Activated T-helper 9 cell treated with anti-CD3 and anti-CD28 coated beads, Interleukin-2, amount 50 U/mL, for 16 hours (primary cell): Measurements from ENCODE around the gene NT5E.
A peak's percentile ranks its signal among the peaks of the same experiment; 100 is the strongest.

ENCODE experiments used
- DNase-seq: peaks from one replicate; pipeline ENCODE4 v3.0.0-alpha.2; 2020; ENCODE audit warnings: low read depth

NT5E gene

DNA sequence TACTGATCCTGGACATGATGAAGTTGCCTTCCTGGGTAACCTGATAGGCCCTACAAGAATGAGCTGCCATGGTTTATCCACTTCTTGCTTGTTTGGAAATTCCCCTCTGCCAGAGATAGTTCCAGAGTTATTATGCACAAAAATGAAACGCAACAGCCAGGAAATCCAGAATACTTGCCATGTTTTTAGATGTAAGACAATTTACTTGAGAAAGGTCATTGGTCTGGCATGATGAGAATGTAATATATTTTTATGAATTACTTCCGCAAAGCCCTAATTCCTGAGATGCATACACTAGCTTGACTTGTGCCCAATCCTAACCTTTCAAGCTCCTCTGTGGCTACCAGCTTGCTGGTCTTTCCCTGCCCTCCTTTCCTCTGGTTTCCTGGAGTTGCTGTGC is 27.9 kb upstream of the NT5E start:
- DNase-seq: no peak

DNA sequence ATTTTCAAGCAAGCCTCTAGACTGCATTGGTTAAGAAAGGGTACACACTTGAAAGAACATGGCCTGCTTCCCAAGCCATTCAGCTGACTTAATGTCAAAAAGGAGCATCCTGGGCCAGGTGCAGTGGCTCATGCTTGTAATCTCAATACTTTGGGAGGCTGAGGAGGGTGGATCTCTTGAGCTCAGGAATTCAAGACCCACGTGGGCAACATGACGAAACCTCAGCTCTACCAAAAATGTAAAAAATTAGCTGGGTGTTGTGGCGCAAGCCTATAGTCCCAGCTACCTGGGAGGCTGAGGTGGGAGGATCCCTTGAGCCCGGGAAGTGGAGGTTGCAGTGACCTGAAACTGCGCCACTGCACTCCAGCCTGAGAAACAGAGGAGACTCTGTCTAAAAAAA is 26.9 kb upstream of the NT5E start:
- no peak for DNase-seq

DNA sequence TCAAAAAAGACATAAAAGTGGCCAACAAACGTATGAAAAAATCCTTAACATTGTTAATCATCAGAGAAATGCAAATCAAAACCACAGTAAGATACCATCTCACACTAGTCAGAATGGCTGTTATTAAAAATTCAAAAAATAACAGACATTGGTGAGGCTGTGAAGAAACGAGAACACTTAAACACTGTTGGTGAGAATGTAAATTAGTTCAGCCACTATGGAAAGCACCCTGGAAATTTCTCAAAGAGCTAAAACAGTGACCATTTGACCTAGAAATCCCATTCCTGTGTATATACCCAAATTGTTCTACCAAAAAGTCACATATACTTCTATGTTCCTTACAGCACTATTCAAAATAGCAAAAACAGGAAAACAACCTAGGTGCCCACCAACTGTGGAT is 24.9 kb upstream of the NT5E start:
- DNase-seq: no peak

DNA sequence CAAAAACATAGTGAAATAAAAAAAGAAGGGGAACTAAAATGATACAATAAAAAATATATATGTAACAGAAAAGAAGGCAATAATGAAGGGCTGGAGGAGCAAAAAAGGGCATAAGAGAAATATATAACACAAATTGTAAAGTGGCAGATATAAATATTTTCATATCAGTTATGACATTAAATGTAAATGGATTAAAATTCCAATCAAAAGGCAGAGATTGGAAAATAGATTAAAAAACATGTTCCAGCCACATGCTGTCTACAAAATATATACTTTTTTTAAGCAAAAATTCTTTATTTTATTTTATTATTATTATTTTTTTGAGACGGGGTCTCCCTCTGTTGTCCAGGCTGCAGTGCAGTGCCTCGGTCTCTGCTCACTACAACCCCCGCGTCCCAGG is 23.9 kb upstream of the NT5E start:
- no peak for DNase-seq

DNA sequence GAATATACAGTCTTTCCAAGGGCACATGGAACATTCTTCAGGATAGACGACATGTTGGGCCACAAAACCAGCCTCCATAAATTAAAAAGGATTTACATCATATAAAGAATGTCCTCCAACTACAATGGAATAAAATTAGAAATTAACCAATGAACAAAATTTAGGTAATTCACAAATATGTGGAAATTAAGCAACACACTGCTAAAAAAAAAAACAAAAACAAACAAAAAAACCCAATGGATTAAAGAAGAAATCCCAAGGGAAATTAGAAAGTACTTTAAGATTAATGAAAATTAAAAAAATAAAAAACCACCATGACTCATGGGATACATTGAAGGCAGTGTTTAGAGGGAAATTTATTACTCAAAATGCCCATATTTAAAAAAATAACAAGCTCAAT is 21.4 kb upstream of the NT5E start:
- DNase-seq: no peak

DNA sequence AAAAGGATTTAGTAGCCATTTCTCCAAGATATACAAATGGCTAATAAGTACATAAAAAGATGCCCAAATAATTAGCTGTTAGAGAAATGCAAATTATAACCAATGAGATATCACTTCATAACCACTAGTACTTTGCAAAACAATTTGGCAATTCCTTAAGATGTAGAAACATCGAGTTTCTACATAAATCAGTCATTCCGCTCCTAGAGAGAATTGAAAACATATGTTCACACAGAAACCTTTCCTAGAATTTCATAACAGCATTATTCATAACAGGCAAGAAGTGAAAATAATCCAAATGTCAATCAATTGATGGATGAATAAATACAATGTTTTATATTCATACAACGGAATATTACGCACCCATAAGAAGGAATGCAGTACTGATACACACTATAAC is 20.5 kb upstream of the NT5E start:
- DNase-seq: no peak

DNA sequence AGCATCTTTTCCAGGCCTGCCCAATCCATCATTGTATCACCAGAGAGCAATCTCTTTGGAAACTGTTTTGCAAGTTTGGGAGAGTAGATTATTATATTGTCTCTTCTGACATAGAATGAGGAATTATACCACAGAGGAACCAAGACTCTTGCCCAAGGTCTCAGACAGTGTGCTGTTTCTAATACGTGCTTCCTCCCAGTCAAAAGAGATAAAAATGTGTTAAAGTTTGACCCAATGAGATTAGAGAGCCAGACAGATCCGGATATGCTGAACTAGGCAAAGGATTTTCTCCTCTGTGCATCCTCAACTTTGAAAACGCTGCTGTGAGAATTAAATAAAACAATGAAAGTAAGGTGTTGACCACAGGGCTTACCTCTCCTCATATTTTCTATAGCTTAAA is 18.6 kb upstream of the NT5E start:
- DNase-seq: no peak

DNA sequence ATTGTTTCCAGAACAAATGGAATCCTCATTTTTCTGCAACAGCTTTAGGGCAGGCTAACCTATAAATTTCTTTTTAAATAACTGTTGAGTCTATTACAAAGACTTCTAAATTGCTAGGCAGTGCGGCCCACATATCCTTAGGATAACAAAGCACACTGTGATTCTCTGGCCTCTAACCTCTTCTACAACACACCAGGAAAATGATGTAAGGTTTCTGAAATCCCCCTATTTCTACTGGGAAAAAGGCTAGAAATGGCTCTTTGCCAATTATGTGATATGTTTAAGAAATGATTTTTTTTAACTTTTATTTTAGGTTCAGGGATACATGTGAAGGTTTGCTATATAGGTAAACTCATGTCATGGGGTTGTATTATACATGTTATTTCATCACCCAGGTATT is 17.3 kb upstream of the NT5E start:
- DNase-seq: no peak

DNA sequence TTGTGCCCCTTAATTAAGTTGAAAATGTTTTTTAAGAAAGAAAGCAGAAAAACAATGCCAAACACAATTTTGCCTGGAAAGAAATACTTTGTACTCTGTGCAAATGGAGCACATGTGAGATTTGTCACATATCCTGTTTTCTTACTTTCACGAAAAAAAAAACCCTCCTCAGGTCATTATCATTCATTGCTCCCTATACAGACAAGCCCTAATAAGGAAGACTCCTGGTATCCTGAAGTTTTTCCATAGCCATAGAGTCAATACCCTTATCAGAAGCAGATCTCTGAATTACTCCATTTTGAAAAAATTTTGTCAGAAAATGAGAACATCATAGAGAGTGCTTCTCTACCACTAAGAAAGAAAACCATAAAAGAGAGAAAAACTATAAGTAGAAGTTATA is 14.0 kb upstream of the NT5E start:
- DNase-seq: no peak

DNA sequence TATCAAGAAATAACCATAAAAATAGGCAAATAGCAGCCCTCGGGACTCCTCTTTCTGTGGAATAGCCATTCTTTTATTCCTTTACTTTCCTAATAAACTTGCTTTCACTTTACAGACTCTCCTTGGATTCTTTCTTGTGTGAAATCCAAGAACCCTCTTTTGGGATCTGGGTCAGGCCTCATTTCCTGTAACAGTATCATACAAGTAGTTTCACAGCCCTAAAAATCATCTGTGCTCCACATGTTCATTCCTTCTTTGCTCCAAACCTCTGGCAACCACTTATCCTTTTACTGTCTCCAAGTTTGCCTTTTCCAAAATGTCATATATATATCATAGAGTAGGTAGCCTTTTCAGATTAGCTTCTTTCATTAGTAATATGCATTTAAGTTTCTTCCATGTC is 13.5 kb upstream of the NT5E start:
- DNase-seq: no peak

DNA sequence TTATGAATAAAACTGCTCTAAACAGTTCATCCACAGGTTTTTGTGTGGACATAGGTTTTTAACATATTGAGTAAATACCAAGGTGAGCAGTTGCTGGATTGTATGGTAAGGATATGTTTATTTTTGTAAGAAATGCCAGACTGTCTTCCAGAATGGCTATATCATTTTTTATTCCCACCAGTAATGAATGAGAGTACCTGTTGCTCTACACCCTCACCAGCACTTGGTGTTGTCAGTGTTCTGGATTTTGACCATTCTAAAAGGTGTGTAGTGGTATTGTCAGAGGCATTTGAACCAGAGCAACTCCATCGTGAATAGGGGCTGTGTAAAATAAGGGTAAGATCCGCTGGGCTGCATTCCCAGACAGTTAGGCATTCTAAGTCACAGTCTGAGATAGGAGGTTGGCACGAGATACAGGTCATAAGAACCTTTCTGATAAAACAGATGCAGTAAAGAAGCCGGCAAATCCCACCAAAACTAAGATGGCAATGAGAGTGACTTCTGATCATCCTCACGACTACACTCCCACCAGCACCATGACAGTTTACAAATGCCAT is 12.9 kb upstream of the NT5E start:
- no peak for DNase-seq

DNA sequence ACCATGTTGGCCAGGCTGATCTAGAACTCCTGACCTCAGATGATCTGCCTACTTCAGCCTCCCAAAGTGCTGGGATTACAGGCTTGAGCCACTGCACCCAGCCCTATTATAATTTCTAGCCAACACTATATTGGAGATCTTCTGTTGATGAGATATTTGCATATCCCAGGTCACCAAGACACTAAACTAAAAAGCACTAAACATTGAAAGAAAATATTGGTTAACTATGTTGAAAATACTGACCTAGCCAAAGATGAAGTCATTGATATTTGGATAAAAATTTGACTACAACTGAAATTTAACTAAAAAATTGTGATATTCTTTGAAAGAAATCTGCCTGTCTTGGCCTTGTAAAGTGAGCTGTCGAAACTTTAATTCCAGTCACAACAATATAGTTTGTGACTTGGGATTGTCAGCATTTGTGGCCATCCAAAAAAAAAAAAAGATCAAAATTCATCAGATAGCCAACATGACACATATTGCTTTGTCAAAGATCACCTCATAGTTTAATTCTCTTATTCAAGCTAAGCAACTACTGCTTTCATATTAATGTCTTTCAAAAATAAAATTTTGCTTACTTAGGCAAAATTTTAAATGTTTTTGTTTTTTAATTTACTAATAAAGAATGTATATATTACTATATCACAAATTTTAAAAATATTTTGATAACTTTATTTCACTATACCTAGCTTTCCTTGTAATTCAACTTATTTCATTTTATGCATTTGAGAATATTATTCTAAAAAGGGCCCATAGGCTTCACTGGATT is 6.3 kb upstream of the NT5E start:
- no peak for DNase-seq

DNA sequence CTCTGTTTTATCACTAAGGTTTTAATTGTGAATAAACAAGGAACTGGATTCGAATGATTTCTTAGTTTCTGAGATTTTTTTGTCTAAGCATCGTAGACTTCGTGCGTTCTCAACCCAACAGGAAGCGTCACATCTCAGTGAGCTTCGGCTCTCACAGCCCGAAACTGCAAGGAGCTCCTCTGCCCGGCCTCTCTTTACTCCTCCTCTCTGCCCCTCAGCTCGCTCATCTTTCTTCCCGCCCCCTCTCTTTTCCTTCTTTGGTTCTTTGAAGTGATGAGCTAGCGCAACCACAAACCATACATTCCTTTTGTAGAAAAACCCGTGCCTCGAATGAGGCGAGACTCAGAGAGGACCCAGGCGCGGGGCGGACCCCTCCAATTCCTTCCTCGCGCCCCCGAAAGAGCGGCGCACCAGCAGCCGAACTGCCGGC is 480 bp upstream of the NT5E start:
- DNase-seq: peak; percentile 8

DNA sequence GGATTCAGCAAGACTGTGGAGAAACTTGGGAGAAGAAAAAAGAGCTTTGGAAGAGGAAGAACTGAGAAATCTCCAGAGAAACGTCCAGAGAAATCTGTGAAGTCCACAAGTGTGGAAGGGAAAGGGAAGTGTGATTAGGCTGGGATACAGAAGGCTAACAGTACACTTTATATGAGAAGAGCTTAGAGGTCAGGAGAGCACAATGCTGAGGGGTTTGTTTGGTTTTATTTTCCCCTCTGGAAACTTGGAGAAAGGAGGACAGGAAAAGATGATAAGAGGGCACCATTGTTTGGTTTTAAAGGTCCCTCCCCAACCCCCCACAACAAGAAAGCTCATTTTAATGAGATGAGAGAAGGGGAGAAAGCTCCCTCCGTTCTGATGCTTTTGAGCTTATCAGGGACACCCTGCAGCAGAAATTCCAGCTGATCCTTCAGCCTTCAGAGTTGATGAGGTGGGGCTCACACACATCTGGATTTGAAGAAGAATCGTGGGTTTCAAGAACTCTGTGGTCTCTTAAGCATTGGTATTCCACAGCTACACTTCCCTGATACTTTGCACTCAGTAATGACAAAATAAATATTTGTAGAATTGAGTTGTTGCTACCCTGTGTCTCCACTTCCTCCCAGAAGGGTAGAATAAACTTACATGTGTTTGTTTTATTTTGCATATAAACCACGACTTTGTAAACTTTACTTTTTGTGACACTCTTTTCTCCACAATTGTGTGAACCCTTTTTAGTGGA is 1.9 kb downstream of the NT5E start:
- no peak for DNase-seq

DNA sequence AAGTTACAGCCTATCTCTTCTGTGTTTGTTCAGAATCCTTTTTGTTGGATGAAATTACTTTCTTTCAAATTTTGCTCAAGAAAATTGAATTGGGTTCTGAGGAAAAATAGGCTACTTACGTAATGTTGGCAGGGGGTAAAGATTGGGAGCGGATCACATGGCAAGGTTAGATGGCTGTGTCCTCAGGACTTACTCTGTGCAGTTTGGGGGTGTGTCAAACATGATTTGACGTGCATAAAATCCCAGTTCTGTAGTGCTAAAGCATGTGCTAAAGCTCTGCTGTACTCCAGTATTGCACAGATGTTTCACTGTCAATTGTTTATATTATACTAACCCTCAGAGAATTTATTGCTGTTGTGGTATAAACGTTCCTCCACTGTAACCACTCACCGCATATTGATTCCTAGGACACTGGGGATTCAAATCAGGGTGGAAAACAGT is 2.6 kb downstream of the NT5E start:
- no peak for DNase-seq

DNA sequence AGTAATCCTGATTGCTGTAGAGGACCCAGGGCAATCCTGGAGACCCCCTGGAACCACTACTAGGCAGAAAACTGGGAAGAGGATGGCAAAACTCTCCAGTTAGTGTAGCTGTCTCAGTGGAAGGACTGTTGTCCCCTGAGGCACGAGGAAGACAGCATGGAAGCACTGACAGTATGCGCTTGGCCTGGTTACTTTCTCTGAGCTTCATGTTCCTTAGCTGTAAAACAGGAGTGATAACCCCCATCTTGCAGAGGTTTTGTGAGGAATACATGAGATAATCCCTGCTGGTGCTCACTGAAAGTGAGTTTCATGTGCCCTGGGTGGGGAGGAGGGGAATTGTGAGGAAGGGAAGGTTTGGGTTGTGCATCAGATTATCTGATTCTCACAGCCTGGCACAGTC is 3.2 kb downstream of the NT5E start:
- no peak for DNase-seq

DNA sequence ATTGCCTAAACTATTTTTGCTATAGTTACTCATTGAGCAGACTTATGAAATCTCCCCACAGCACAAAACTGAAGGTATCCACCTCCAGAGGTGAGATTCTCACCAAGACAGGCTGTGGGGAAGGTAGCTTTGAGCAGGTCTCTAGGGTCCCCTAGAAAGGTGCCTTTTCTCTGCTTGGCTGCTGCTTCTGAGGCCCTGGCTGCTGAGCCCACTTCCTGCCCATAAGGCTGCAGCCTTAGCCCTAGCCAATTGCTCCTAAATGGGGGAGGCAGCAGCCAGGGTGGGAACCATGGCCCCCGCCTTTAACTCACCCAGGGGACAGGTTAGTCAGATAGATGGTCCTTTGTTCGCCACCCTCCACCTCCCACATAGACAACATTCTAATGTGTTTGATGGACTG is 3.6 kb downstream of the NT5E start:
- no peak for DNase-seq

DNA sequence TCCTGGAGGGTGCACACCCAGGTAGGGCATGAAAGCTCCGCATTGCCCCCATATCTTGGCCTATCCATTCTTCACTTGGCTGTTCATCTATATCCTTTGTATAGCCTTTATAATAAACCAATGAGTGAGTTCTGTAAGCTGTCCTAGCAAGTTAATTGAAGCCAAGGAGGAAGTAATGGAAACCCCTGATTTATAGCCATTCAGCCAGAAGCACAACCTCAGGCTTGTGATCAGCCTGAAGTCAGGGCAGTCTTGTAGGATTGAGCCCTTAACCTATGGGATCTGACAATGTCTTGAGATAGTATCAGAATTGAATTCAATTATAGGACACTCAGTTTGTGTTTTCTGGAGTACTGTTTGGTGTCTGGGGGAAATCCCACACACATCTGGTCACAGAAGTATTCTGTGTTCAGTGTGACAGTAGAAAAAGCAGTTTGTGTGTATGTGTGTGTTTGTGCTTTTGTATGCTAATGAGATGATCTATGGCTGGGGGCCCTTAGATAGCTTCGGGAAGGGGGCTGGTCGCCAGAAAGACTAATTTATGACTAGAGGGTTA is 5.7 kb downstream of the NT5E start:
- no peak for DNase-seq

DNA sequence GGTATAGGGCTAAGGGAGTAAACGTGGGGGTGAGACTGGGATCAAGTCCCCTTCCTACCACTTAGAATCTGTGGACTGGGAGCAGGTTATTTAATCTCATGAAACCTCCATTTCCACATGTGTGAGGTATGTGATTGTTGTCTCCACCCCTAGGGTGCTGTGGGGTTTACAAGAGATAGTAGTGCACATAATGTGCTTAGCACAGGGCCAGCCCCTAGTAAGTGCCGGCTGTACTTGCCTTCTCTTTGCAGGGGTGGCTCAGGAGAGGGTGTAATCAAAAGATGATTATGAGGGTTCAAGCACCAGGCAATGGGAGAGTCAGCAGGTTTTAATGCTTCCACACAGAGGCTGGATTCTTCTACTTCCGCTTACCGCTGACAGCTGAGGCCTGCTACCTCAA is 6.9 kb downstream of the NT5E start:
- DNase-seq: no peak

DNA sequence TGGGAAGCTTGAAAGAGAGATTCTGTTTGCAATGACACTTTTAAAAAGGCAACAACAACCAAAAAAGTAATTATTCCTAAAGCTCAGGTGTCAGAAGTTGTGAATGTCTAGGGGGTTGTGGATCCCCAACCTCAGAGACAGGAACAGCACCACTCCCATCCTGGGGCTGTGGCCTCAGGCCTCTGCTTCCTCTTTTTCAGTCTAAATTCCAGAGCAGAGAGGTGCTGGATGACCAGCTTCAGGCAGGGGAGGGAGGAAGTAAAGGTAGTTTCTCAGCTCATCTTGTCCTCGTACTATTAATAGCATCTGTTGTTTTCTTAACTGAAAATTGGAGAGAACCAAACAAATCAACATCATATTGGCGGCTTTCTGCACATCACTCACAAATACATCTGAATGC is 8.3 kb downstream of the NT5E start:
- no peak for DNase-seq

DNA sequence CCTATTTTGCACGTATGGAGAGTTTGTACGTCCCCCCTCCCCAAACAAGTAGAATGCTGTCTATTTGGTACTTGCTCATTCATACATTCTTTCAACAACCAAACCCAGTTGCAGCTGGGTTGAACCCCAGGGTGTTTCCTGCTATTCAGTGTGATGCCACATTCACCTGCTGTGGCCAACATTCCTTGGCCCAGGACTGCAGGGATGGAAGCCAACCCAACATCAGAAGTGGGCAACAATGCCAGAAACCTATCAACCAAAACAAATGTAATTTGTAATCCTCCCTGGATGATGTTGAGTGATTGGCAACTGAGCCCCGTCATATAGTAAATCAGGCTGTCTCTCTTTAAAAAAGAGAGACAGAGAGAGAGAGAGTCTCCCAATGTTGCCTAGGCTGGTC is 8.9 kb downstream of the NT5E start:
- no peak for DNase-seq

DNA sequence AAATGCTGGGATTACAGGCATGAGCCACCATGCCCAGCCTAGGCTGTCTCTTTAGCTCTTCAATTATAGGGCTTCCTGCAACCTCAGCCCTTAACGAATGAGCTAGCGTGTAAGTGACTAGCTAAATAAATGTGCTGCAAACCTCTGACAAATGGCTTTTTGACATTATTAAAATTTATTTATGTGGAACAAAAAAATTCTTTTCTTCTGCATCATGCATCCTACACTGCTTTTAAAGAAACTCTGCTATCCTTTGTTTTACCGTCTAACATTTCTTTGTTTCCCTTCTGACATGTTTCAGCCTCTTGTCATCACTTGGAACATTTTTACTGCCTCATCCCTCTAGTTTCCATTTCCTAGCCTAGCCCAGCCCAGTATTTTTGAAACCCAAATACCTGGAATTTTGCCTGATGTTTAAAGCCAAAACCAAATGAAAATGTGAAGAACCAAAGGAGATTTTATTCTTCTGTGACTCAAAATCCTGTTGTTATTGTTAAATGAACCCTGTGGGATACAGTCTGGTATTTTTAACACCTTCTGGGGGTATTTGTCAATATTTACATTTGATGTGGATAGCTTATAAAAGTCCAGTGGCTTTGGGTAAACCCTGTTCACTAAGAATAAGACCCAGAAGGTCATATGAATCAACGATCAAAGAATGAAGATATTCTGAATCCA is 9.5 kb downstream of the NT5E start:
- no peak for DNase-seq
